H1 (cell line): Measurements from ENCODE around the gene CMTR1. TPM values are rescaled to one million over a fixed set of nuclear protein-coding genes. Genes with fewer than 3 reads are reported as not detected.

Experiments used
- E2F6 ChIP-seq: IDR thresholded peaks from 2 replicates; pipeline ENCODE4 v1.6.1; 2012; ENCODE audit warnings: inconsistent platforms
- POU5F1 ChIP-seq: IDR thresholded peaks from 2 replicates; pipeline ENCODE4 v1.6.1; 2011; ENCODE audit warnings: low read depth, mild to moderate bottlenecking, low read length, moderate library complexity
- SP4 ChIP-seq: IDR thresholded peaks from 2 replicates; pipeline ENCODE4 v1.6.1; 2012; ENCODE audit warnings: low read length, inconsistent platforms
- polyA plus RNA-seq, 7 experiments: library from polyadenylated mRNA; depleted of rRNA in 3 of 7; stranded (reverse) in 5 of 7; unstranded in 2 of 7; fragments of >200 nt in 5 of 7; fragments of 200-250 nt in 2 of 7; gene quantifications; 1 replicate in 5 of 7; 2 replicates in 1 of 7; 4 replicates in 1 of 7; pipeline versions ENCODE4 v1.2.1 to v1.2.3, GENCODE V29; 2011 to 2013; ENCODE audit warnings: missing spikeins in 2 of 7, mixed read lengths in 2 of 7
- total RNA-seq: library from RNA; stranded (reverse); fragmentation: NEBNext Ultra II Directional; extraction: Animal tissue kit (Norgen Biotek cat#: 25700); gene quantifications from 2 replicates; pipeline ENCODE4 v1.2.1, GENCODE V29; 2021

Gene CMTR1
- total and polyA plus RNA-seq, 2 of the 8 experiments (the other 6 are each of a cell fraction or from before 2014, with no cell fraction given) = 15.2 to 33.1 TPM

- TF ChIP-seq POU5F1 (no peak), E2F6 (no peak), SP4 (no peak)
Observed at GRCh38 chr6:37492991-37493660, 60.1 kb downstream of the CMTR1 start (continued).
